Fibroblast of skin of left biceps (primary cell): ENCODE data around the gene S100A4.

Source experiments
- DNase-seq, 2 experiments: peaks; one replicate each; pipeline ENCODE4 v3.0.0-alpha.2; 2013; ENCODE audit warnings: low read depth in 2 of 2

The S100A4 gene

DNA sequence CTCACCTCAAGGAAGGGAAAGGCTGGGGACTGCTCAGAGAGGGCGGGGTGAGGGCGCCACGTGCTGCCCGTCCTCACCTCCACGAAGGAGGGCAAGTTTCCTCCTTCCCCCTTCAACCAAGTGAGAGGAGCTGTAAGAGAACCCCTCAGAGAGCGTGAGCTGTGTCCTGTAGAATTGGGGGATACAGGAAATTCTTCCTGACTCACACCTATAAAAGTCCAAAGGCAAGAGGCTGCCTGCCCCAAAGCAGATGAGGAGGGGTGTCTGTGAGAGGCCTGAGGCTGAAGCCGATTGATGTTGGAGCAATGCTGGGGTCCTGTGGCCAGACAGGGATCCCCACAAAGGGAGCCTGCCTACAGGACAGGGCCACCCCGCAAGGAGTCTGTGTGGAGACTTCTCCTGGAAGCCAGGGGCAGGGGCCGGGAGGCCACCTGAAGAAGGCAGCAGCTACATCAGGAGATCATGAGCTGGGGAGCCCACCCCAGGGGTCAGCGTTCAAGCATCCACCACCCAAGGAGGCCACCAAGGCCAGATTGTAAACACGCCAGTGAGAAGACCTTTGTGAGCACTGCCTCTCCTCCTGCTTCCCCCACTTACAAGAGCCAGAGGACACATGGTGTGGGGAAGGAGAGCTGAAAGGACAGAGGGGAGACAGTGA is 37.6 kb downstream of the S100A4 start:
- DNase-seq, result no peak

DNA sequence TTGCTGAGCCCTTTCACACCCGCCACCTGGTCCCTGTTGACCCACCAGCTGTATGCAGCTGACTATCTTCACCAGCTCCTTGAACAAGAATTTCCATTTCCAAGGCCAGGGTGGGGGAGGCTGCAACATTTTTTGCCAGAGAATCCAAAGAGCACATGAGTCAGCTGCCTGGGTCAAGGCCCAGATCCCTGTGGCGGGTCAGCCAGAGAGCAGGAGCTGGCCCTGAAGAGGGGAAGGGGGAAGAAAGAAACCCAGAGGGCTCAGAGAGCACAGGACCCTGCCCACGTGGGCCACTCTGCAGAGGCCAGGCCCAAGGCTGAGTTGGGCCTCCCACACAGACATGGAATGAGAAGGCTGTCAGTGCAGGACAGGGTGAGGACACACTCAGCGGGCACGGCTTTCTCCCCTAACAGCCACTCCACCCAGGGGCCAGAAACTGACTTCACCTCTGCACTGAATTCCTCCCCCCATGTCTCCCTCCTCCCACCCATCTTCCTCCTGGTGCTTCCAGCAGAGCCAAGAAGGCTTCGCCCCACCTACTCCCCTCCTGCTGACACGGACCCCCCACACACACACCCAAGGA is 38.7 kb downstream of the S100A4 start:
- DNase-seq, result peak; percentile 53 to 56

DNA sequence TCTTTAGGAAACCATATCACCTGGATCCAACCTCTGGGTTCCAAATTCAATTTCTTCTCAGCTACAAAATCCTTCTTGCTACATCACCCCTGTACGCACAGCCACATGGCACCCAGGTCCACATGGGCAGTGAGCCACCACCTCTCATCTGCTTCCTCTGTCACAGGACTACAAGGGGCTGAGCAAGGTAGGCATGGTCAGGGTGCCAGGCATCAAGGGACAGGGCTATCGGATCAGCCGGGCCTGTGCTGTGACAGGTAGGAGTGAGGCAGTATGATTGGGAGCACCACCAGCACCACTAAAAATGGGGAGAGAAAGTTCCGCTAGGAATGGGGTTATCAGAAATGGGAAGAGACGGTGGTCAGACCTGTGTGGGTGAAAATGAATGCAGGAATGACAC is 39.2 kb downstream of the S100A4 start:
- no peak for DNase-seq

DNA sequence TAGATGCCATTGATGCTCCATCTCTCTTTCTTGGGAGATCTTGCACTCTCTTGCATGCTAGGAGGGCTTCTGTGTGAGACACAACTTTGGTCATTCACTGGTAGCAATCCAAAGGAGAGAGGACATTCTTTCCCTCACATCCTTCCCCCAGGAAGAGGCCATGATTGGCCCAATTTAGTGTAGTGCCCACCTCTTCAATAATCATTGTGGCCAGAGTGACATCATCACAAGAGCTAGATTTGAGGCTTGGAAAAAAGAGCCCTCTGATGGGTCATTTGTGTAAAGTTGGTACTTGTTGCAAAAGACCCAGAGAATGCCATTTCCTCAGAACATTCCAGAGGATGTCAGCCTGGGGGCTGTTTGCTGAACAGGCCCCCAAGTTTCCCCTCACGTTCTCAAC is 40.0 kb downstream of the S100A4 start:
- no peak for DNase-seq

DNA sequence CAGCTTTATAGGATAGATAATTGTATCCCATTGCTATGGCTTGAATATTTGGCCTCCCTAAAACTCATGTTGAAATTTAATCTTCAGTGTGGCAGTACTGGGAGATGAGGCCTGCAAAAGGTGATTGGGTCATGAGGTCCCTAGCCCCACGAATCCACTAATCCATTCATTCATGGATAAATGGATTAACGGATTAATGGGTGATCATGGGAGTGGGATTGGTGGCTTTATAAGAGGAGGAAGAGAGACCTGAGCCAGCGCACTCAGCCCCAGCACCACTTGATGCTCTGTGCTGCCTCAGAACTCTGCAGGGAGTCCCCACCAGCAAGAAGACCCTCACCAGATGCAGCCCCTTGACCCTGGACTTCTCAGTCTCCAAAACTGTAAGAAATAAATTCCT is 41.8 kb downstream of the S100A4 start:
- no peak for DNase-seq

DNA sequence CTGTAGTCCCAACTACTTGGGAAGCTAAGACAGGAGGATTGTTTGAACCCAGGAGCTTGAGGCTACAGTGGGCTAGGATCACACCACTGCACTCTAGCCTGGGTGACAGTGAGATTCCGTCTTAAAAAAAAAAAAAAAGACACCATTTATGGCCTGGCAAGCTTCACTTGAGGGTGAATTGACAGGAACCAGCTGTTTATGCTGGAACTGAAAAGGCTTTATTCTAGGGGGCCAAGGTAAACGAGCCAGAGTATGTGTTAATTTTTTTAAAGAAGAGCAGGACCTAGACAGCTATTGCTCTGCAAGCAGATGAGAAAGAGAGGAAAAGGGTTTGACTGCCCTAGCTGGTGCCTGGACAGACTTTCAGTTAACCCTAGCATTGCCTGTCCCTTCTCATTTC is 46.9 kb downstream of the S100A4 start:
- DNase-seq, result no peak

DNA sequence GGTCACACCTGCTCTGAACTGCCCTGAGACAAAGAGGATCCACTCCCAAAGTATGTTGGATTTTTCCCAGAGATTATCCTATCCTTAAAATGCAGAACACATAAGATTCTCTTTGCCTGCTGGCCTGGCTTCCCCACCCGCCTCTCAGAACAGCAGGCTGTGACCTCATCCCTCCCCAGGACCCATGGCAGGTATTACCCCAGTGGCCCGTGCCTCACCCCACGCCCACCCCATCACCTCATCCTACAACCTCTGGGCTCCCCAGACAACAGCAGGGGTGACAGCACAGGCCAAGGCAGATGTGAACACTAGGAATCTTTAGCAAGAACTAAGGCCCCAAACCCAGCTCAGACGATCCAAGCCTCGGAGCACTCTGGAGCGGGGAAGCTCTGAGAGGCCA is 50.1 kb downstream of the S100A4 start:
- DNase-seq, result no peak

DNA sequence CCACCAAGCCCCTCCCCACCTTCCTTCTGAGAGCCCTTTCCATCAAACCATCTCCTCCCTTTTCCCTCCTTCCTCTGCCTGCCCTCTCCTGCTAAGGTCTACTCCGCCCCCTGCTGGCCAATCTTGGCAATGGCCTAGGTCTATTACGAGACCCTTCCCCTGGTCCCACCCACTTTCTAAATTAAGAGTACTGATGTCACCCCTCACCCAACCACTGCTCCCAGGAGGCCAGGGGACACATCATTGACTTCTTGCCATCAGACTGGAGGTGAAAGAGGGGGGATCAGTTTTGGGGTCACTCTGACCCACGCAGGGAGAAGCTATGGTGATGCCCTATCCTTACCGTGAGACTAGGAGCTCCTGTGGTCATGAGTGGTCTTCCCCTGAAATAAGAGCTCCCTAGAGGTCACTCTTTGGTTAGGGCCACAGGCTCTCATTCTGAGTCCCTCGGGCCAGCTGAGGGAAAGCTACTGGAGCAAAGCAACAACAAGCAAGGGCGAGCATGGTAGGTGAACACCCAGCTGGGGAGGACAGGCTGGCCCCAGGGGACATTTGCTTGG is 50.5 kb downstream of the S100A4 start:
- DNase-seq, result no peak
